Stimulated activated CD8-positive, alpha-beta memory T cell treated with anti-CD3 and anti-CD28 coated beads, Interleukin-12 subunit alpha, Interleukin-12 subunit beta, amount 100 ng/mL, for 24 hours (primary cell): ENCODE results near the gene RHOB.
"Not testable (repeated sequence)": the region's sequence is repeated elsewhere in the genome, so short reads cannot be mapped to it uniquely, and the experiment has no call there.

Experiments used
- DNase-seq: peaks from one replicate; pipeline ENCODE4 v3.0.0-alpha.2; 2020; ENCODE audit errors: extremely low read depth

The RHOB gene

DNA sequence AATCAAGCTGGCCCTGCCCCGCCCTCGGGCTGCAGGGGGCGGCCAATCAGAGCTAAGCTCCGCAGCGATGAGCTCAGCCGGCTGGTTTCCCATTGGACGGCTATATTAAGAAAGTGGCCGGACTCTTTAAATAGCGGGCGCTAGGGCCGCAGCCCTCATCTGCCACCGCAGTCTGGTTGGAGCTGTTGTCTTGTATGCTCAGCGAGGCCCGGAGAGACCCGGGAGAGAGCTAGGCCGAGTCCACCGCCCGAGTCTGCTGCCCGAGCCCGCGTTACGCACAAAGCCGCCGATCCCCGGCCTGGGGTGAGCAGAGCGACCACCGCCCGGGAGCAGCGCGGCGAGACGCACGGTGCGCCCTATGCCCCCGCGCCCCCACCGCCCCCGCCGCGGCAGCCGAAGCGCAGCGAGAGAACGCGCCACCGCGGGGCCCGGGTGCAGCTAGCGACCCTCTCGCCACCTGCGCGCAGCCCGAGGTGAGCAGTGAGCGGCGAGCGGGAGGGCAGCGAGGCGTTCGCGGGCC lies at the start of gene RHOB:
RHOB (plus strand) TSS at position 158 of the 520 bp plus-strand sequence. CDS start 392 bp downstream, outside the sequence.
- DNase-seq = peak; percentile 66

GRCh38 chr2:20397811-20398447 lies 48.9 kb upstream of the RHOB start:
- no peak for DNase-seq

DNA sequence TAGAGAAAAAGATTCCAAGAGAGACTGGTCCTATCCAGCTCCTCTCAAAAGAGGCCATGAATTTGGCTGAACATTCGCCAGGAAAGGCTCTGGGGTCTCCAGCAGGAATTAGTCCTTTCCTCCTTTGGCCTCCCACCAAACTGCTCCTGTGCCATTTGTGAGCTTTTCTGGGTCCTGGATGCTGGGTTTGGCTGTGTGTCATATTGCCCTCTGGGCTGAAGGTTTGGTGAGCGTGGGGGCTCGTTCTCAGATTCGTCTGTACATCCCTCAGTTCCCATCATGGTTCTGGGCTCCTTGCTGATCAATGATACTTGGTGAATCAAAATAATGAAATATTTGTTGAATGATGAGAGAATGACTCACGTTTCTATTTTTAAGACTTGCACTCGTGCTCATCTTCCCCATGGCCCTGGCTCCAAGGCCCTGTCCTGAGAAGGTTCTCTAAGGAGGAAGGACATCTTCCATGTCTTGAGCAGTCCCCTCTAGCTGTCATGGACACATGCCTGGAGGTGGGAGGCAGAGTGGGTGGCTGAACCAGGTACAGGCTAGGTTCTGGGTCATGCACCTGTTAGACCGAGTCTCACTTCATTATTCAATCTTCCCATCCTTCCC lies 47.8 kb upstream of the RHOB start:
- no peak for DNase-seq

DNA sequence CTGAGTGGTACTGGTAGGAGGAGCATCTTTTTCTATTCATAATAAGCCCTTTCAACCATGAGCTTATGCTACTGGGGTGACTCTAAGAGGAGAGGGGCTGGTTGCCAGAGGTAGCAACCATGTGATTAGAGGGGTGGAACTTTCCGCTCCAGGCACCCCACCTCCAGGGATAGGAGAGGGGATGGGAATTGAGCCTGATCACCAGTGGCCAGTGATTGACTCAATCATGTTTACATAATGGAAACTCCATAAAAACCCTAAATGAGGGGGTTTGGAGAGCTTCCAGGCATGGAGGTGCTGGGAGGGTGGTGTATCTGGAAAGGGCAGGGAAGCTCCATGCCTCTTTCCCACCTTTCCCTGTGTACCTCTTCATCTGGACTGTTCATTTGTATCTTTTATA lies 46.6 kb upstream of the RHOB start:
- no peak for DNase-seq

DNA sequence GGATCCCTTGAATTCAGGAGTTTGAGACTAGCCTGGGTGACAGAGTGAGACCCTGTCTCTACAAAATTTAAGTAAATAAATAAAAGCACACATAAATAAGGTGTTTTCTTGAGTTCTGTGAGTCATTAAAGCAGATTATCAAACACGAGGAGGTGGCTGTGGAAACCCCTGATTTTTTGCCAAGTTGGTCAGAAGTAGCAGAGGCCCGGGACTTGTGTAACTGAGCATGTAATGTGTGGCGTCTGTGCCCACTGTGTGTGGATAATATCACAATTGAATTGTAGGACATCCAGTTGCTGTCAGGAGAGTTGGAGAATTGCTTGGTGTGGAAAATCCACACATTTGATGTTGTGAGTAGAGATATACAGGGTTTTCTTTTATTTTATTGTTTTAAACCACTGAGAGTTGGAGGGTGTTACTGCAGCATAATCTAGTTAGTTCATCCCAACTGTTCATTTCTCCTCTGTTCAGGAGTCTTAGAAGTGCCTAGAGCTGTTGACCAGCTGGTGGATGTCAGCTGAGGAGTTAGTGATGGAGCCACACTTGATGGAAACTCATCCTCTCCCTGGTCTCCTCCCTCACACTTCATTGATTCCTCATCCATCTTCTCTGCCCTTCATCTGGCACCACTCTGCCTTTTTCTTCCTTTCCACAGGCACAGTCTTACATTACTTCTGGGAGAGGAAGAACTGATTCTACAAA lies 45.9 kb upstream of the RHOB start:
- DNase-seq = no peak

GRCh38 chr2:20401489-20401835 lies 45.4 kb upstream of the RHOB start:
- no peak for DNase-seq

DNA sequence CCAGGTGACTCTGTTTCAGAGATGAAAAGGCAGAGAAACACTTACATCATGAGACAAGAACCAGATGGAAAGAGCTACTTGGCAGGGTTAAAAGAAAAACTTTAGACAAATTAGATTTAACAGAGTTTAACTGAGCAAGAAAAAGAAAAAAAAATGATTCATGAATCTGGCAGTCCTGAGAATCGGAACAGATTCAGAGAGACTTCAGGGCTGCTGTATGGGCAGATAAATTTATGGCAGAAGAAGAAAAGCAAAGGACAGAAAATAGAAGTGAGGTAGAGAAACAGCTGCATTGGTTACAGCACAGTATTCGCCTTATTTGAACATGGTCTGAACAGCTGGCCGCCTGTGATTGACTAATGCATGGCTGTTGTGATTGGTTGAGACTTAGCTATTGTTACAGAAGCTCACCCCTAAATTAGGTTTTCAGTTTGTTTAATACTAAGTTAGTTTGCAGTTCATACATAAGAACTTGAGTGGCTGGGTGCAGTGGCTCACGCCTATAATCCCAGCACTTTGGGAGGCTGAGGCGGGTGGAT lies 43.0 kb upstream of the RHOB start:
- DNase-seq = no peak

- DNase-seq = no peak
These were observed 41.9 kb upstream of the RHOB start for GRCh38 chr2:20404950-20405349.

GRCh38 chr2:20409039-20409438 lies 37.8 kb upstream of the RHOB start:
- DNase-seq = no peak

DNA sequence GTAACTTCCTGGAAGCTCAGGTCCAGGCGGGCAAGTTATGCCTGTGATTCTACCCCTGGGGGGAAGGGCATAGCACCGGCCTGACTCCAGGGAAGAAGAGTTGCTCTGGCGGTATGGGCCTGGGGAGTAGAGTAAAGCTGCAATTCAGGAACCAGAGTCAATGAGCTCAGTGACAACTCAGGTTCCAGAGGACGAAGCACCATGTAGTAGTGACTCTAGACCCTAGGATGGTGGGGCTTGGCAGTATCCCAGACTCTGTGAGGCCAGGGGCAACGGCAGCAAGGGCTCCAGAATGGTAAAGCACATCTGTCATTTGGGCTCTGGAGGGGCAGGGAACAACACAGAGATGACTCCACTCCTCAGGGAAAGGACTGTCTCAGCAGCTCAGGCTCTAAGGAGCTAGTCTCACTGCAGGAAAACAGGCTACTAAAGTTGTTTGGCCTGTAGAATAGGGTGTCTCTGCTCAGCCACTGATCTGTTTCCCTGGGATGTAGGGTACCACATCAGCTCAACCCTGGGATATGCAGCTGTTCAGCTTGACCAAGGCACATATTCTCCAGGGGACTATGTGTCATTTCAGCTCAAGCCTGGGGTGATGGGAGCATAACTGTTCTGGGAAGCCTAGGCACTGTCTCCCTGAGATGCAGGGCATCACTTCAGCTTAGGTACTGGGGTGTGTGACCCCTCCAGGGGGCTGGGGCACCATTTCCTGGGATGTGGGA lies 36.2 kb upstream of the RHOB start:
- no peak for DNase-seq

DNA sequence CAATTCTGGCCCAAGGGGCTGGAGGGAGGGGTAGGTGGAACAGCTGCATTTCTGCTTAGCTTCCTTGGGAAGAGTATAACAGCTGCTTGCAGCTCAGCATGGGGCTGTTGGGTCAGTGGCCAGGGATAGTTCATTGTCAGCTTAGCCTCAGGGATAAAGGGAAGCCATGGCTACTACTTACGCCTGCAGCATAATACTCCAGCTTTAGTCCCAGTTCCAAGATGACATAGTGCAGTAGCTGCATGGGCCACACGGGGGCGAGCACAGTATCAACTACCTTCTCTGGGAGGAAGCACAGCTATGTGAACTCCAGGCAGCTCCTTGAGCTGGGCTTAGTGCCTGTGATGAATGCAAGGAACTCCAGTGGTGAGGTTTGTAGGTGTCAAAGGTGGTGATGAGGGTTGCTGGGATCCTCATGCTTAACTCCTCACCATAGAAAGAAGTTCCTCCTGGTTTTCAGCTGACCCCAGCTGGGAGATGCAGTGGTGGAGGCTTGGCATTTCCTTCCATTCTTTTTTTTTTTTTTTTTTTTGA lies 35.4 kb upstream of the RHOB start:
- DNase-seq = peak; percentile 23

GRCh38 chr2:20414806-20415205 lies 32.1 kb upstream of the RHOB start:
- DNase-seq = no peak

- no peak for DNase-seq
These were observed 31.4 kb upstream of the RHOB start for GRCh38 chr2:20415511-20415918.

DNA sequence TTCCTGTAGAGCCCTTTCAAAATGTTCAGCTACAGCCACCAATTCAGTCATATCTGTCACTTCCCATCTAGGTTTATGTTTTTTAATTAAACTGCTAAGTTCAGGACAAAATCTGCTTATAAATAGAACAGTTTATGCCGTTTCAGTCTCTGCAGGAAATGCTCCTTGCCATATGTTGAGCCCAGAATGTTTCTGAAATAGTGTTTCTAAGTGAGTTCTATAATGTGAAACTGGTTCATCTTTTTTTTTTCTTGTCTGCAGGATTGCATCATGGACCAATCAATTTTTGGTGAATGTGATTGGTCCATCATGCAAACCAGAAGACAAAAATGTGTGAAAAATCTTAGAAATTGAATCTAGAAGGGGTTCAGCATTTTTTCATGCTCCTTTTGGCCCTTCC lies 30.2 kb upstream of the RHOB start:
- no peak for DNase-seq

DNA sequence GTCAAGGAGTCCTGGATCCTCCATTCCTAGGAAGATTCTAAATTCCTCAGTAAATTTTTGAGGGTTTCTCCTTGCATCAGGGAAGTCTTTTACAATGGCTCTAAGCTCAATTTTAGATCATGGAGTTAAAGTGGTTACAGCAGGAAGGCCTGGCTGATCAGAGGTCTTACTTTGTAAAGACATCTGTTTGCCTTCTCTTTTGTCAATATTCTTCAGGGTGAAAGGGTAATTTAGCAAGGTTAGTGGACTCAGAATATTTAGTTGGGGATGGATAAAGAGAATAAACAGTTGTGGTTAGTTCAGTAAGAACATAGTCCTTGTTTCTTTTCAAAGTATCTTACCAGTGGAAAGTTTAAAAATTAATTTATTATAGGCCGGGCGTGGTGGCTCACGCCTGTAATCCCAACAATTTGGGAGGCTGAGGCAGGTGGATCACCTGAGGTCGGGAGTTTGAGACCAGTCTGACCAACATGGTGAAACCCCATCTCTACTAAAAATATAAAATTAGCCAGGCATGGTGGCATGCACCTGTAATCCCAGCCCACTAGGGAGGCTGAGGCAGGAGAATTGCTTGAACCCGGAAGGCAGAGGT lies 29.5 kb upstream of the RHOB start:
- not testable (repeated sequence) for DNase-seq

DNA sequence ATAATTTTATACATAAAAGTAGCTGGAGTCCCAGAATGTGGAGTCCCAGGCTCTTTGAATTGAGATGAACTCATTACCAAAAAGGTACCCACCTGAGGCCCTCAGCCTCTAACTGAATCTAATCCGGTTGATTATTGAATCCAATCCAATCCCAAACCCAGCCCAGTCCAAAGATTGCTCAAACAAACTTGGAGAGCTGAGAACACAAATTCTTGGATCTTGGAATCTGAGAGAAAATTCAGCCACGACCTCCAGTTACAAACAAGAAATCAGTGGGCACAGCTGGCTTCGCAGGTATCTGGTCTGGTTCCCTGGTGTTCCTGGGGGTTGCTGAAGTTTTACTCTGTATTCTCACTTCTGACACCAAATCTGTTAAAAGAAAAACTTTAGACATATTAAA lies 28.4 kb upstream of the RHOB start:
- no peak for DNase-seq

DNA sequence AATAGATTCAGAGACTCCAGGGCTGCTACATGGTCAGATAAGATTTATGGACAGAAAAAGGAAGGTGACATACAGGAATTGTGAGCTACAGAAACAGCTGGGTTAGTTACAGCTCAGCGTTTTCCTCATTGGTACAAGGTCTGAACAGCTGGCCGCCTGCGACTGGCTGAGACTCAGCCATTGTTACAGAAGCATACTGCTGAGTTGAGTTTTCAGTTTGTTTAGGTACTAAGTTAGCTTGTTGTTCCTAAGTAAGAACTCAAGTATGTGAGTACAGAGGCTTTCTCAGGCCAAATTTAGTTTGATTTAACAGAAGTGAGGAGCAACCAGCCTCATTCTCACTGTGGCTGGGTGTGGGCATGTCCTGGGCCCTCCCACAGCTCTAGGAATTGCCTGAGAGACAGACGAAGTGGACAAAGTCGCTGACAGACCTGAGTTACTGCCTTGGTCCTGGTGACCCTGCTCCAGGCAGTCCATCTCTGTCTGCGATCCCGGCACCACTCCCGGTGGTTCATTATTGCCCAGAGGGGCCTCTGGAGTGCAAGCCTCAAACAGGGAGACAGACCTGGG lies 27.8 kb upstream of the RHOB start:
- no peak for DNase-seq

GRCh38 chr2:20419752-20420151 lies 27.1 kb upstream of the RHOB start:
- DNase-seq = no peak

DNA sequence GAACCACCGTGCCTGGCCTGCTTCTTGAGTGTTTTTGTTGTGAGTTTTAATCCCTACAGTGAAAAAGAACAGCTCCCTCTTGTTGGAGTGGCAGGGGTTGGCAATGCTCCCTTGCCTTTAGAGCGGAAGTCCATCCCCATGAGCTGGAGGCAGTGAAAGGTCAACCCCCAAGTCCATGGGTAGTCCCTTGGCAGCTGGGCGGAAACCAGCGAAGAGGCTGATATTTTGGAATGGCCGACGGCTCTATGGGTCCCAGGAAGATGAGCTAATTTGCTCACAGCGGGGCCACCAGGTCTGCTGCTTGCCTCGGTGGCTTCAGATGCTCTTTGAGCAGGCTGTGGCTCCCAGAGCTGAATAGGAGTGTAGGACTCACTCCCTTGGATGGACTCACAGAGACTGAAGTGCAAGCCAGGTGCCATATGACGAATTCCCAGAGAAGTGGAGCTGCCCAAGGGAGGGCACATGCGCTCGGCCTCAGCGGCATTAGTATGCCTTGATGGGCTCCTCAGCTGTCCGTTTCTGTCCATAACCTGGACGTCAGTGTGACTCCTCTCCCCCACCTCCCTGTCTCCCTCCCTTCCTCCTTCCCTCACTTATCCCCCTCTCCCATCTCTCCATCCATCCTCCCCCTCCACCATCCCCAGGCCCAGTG lies 25.4 kb upstream of the RHOB start:
- DNase-seq = no peak

GRCh38 chr2:20421988-20422370 lies 24.9 kb upstream of the RHOB start:
- no peak for DNase-seq
